Stimulated activated CD4-positive, alpha-beta T cell treated with anti-CD3 and anti-CD28 coated beads, Interleukin-2, amount 100 ng/mL, for 24 hours (primary cell): ENCODE data around the gene THAP9.

ENCODE experiments used
- DNase-seq, 2 donors: peaks; one replicate each; pipeline ENCODE4 v3.0.0-alpha.2; 2020

Gene THAP9

GRCh38 chr4:82965763-82966162 lies 65.2 kb downstream of the THAP9 start:
- DNase-seq, result no peak

GRCh38 chr4:82968972-82969371 lies 68.4 kb downstream of the THAP9 start:
- DNase-seq, result no peak

- no peak for DNase-seq
These were observed 68.9 kb downstream of the THAP9 start for GRCh38 chr4:82969414-82969813.
